IMR-90 (cell line): ENCODE results near the gene POLR3GL.

ENCODE experiments used
- BHLHE40 ChIP-seq: fragments of 150-350 bp; IDR thresholded peaks from 2 replicates; pipeline ENCODE4 v1.6.1; 2016; ENCODE audit warnings: mild to moderate bottlenecking, low read depth, low read length
- CHD1 ChIP-seq: IDR thresholded peaks from 2 replicates; pipeline ENCODE4 v1.6.1; 2012; ENCODE audit warnings: low read depth, low read length, improper control_type of control experiment
- CTCF ChIP-seq: conservative IDR thresholded peaks from 2 replicates; pipeline ENCODE4 v1.5.1; 2012; ENCODE audit warnings: mild to moderate bottlenecking, low read depth, low read length, improper control_type of control experiment
- FOS ChIP-seq: fragments of 150-350 bp; IDR thresholded peaks from 2 replicates; pipeline ENCODE4 v1.6.1; 2016; ENCODE audit warnings: low read depth, low read length
- MXI1 ChIP-seq: IDR thresholded peaks from 2 replicates; pipeline ENCODE4 v1.6.1; 2012; ENCODE audit warnings: low read depth, mild to moderate bottlenecking, low read length, moderate library complexity, borderline replicate concordance
- POLR2A ChIP-seq: IDR thresholded peaks from 2 replicates; pipeline ENCODE4 v1.6.1; 2012; ENCODE audit warnings: mild to moderate bottlenecking, low read depth, low read length
- RAD21 ChIP-seq: IDR thresholded peaks from 2 replicates; pipeline ENCODE4 v1.6.1; 2012; ENCODE audit warnings: low read length, improper control_type of control experiment
- RCOR1 ChIP-seq: IDR thresholded peaks from 2 replicates; pipeline ENCODE4 v1.6.1; 2012; ENCODE audit warnings: mild to moderate bottlenecking, low read length, improper control_type of control experiment; ENCODE audit not compliant: insufficient replicate concordance
- SMC3 ChIP-seq: fragments of 150-350 bp; IDR thresholded peaks from 2 replicates; pipeline ENCODE4 v1.6.1; 2016; ENCODE audit warnings: low read depth, mild to moderate bottlenecking, antibody characterized with exemption, low read length, moderate library complexity
- USF2 ChIP-seq: fragments of 150-350 bp; IDR thresholded peaks from 2 replicates; pipeline ENCODE4 v1.6.1; 2017; ENCODE audit warnings: mild to moderate bottlenecking, antibody characterized with exemption, low read length, low read depth

GRCh38 chr1:145942405-145942804 is 22.1 kb upstream of the POLR3GL start:
- no peak for TF ChIP-seq FOS
- no peak for TF ChIP-seq CTCF
- no peak for TF ChIP-seq SMC3
- TF ChIP-seq RAD21, result no peak
- TF ChIP-seq POLR2A, result no peak
- no peak for TF ChIP-seq RCOR1
- TF ChIP-seq BHLHE40, result no peak
- no peak for TF ChIP-seq CHD1
- TF ChIP-seq MXI1, result no peak
- no peak for TF ChIP-seq USF2
